Right ventricle myocardium superior (tissue), 1 donor: ENCODE measurements around the gene CALN1. TPM values are rescaled to one million over a fixed set of nuclear protein-coding genes. Genes with fewer than 3 reads are reported as not detected.
"Not testable (repeated sequence)": the region's sequence is repeated elsewhere in the genome, so short reads cannot be mapped to it uniquely, and the experiment has no call there.

Source experiments
- ATAC-seq: fragments of 200-7000 bp; cut with Tn5 transposase; one replicate; pipeline ENCODE4 v1.9.1; 2020; ENCODE audit warnings: mild to moderate bottlenecking; ENCODE audit not compliant: poor library complexity
- DNase-seq: peaks from one replicate; pipeline ENCODE4 v3.0.0-alpha.2; 2020
- intact Hi-C: fragments of 100-400 bp; cut with DNase I; formaldehyde crosslinking; loops from one replicate; pipeline ENCODE4 v1.11.2; 2022
- total RNA-seq: library from RNA; stranded (reverse); fragmentation: NEBNext Ultra II Directional; extraction: Animal tissue kit (Norgen Biotek cat#: 25700); gene quantifications from one replicate; pipeline ENCODE4 v1.2.1, GENCODE V29; 2021
- donor health status: DM: no; HTN: yes; CAD: no; lungs with severe emphysema.

Gene CALN1
- total RNA-seq, 1 donor from 2014 or later, result not detected

DNA sequence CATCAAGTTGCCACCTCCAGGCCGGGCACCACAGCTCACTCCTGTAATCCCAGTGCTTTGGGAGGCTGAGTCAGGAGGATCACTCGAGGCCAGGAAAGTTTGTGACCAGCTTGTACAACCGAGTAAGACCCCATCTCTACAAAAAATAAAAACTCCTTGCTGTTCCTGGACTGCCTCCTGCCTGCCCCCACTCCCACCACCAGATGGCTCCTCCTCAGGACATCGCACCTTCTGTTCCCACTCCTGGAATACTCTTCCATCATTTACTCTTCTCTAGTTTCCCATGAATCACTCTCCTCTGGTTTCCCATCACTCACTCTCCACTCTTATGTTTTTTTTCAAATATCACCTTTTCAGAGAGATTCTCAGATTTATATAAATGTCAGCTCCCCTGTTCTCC lies 540.7 kb downstream of the CALN1 start:
- ATAC-seq (no peak), DNase-seq (no peak)
- intact Hi-C loops, result no loop called here

DNA sequence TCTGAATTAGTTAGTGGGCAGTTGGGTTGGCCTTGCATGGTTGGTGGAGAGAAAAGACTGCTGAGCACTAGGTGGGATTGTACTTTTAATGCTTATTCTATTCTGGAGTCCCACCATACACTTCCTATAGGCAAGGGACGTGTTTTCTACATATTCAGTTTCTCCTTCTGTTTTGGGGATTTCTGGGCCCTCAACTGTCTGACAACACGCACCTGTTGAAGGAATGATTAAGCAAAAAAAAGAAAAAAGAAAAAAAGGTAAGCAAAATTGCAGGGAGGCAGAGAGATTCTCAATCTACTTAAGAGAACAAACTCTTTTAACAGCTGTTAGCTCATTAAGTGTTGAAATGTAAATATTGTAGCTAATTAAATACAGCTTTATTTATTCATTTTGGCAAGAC lies 541.3 kb downstream of the CALN1 start:
- no peak for ATAC-seq
- no peak for DNase-seq
- intact Hi-C loops, result no loop called here

GRCh38 chr7:71868797-71869196 lies 543.3 kb downstream of the CALN1 start:
- intact Hi-C loops, result no loop called here
- no peak for ATAC-seq

GRCh38 chr7:71867626-71868025 lies 544.5 kb downstream of the CALN1 start:
- intact Hi-C loops, result no loop called here
- no peak for DNase-seq
- ATAC-seq, result no peak

More at GRCh38 chr7:71868797-71869196, 543.3 kb downstream of the CALN1 start:
- DNase-seq, result no peak

DNA sequence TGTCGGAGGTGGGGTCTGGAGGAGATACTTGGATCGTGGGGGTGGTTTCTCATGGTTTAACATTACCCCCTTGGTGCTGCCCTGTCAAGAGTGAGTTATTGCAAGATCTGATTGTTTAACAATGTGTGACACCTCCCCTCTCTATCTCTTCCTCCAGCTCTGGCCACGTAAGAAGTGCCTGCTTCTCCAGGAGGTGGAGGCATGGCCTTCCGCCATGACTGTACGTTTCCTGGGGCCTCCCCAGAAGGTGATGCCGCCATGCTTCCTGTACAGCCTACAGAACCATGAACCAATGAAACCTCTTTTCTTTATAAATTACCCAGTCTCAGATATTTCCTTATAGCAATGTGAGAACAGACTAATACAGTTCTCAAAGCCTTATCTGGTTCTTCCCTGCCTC lies 547.0 kb downstream of the CALN1 start:
- intact Hi-C loops, result no loop called here
- ATAC-seq, result no peak
- DNase-seq, result no peak

DNA sequence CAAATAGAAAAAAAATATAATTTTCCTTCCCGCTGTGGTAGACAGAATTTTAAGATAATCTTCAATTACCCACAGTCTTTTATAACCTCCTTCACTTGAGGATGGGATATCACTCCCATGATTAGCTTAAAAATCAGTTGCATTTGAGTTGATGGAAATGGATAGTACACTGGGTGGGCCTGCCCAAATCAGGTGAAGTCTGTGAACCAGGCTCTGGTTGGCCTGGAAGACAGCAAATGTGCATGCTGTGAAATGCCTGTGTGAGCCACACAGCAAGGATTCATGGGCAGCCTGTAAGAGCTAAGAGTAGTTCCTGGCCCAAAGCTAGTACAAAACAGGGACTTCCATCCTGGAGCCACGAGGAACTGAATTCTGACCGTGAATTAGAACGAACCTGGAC lies 548.0 kb downstream of the CALN1 start:
- no peak for ATAC-seq
- intact Hi-C loops, result no loop called here
- DNase-seq, result no peak

DNA sequence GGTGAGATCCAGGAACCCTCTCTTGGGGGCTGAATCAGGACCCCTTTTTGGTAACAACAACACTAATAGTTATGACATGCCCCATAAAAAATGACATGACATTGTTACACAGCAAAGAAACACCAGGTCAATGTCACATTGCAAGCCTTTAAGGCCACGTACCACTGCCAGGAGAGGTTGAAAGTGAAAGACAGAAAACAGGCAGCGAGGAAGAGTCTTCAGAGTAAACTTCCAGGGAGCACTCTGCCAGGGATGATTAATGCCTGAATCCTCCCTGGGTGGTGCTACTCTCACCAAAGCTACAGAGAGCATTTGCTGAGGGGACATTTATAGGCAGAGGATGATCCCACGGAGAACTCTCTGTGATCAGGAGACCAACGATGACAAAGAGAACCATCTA lies 551.6 kb downstream of the CALN1 start:
- intact Hi-C loops, result no loop called here
- no peak for ATAC-seq
- DNase-seq, result no peak

DNA sequence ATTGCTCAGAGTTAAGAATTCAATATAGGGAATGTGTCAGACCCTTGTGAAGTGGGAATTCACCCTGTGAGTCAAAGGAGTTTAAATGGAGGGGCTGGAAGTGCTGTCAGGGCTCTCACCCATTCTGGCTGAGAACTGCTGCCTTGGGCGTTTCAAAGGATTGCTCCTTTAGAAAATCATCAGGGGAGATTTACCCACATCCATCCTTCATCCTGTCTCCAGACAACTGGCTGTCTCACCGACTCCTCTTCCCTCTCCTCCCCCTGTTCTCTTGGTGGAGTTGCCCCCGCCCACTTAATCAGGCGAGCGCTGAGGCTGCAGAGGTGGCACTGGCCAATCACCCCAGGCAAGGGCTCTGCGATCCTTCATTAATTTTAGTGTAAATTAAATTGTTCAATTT lies 554.8 kb downstream of the CALN1 start:
- DNase-seq, result no peak
- intact Hi-C loops, result no loop called here
- ATAC-seq, result no peak

- intact Hi-C loops, result no loop called here
- no peak for DNase-seq
- ATAC-seq, result no peak
These were observed 557.4 kb downstream of the CALN1 start for GRCh38 chr7:71854546-71855397.

DNA sequence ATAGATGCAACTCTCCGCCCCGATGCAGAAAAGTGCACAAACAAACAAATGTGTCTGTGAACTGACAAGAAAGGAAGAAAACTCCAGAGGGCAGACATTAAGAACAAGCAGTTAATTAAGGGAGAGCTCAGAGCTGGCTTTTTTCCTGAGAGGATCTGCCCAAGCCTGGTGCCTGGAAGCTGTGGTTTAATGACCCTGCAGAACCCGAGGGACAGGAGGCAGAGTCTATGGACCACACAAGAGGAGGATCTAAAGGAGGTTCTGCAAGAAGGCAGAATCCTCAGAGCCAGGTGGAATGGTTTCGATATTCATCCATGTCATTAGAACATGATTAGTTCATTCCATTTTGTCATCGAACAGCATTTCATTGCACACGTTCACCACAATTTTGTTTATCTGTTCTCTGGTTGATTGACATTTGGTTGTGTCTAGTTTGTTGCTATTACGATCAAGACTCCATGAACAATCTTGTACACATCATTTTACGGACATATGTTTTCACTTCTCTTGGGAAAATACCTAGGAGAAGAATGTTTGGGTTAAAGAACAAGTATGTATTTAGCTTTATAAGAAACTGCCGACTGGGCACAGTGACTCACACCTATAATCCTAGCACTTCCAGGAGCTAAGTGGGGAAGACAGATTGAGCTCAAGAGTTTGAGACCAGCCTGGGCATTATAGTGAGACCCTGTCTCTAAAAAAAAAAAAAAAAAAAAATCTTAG lies 560.2 kb downstream of the CALN1 start:
- intact Hi-C loops, result no loop called here
- ATAC-seq, result no peak
- DNase-seq, result no peak

DNA sequence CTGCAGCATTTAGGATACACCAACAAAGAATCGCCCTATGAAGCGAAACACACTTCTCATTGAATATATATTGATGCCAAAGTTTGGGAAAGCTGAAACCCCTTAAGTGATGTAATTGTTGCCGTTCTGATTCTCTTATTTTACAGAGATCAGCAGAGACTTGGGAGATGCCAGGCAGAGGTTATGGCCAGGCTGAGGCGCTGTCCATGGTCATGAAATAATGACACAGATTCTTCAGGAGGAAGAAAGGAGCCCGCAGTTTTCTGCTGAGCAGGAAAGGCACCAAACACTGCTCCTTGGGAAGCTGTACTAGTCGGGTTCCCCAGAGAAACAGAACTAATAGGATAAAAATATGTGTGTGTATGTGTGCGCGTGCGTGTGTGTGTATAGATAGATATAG lies 566.0 kb downstream of the CALN1 start:
- ATAC-seq (no peak), DNase-seq (no peak)
- intact Hi-C loops, result no loop called here

DNA sequence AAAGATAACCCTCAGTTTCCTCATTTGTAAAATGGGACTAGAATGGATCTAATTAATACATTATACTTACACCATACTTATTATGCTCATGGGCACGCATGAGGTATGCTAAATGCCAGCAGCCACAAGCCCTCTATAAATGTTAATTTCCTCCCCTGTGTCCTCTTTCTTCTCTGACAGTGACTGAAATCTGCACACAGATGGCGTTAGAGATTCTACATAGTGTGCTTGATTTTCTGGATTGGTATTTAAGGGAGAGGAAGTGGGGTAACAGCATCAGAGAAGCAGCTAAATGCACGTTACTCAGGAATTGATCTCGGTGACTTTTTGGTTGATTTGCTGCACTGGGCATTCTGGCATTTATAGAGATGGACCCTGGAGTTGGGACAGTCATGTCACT lies 568.5 kb downstream of the CALN1 start:
- ATAC-seq (no peak), DNase-seq (no peak)
- intact Hi-C loops, result no loop called here

- intact Hi-C loops, result no loop called here
- DNase-seq (no peak), ATAC-seq (no peak)
These were observed 569.4 kb downstream of the CALN1 start for GRCh38 chr7:71842786-71843185.

- ATAC-seq, result no peak
- no peak for DNase-seq
- intact Hi-C loops, result no loop called here
These were observed 569.8 kb downstream of the CALN1 start for GRCh38 chr7:71842381-71842780.

GRCh38 chr7:71835056-71835455 lies 577.1 kb downstream of the CALN1 start:
- intact Hi-C loops, result no loop called here
- DNase-seq, result no peak
- ATAC-seq, result no peak

- DNase-seq (no peak), ATAC-seq (no peak)
- intact Hi-C loops, result no loop called here
These were observed 582.6 kb downstream of the CALN1 start for GRCh38 chr7:71829515-71829914.

- DNase-seq (no peak), ATAC-seq (no peak)
- intact Hi-C loops, result no loop called here
These were observed 583.8 kb downstream of the CALN1 start for GRCh38 chr7:71828361-71828760.

- DNase-seq (no peak), ATAC-seq (no peak)
- intact Hi-C loops, result no loop called here
These were observed 586.0 kb downstream of the CALN1 start for GRCh38 chr7:71826141-71826540.

GRCh38 chr7:71824006-71824760 lies 588.0 kb downstream of the CALN1 start:
- no peak for ATAC-seq
- DNase-seq, result no peak
- intact Hi-C loops, result no loop called here

- ATAC-seq, DNase-seq, intact Hi-C loops: not testable (repeated sequence)
These were observed 589.7 kb downstream of the CALN1 start for GRCh38 chr7:71822406-71822805.
